NT2/D1 (cell line): ENCODE data around the gene CDH4.

Experiments used
- SUZ12 ChIP-seq: IDR thresholded peaks from 2 replicates; pipeline ENCODE4 v1.6.1; 2011; ENCODE audit not compliant: insufficient read length, insufficient read depth; ENCODE audit errors: extremely low read depth
- YY1 ChIP-seq: IDR thresholded peaks from 2 replicates; pipeline ENCODE4 v1.6.1; 2011; ENCODE audit not compliant: insufficient read length, insufficient read depth

DNA sequence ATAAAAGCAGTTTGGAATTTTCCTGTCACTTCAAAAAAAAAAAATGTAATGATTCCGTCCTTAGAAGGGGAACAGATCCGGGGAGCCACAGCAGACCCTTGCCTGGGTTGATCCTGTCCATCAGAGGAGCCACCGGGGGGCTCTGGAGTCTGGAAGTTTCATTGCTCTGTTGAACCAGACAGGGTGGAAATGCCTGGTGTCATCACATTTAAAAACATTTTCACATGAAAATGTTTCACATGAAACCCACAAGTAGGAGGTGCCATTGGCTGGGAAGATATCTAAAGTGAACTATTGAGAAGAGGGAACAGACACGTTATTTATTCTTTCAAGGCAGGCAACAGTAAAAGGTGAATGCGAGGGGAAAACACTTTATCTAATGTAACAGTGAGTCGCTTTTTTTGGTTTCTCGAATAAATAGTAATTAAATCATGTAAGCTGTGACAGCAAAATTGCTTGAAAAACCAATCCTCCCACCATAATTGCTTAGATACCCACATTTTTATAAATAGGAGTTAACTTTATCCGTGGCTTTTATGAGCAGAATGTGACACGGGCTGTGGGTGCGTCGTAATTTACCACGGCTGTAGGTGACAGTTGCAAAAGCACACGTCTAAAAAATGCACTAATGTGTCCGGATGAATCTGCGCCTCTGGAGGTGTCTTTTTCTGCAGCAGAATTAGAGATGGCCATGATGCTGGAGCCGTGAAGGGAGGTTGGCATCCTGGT, 490.2 kb downstream of the CDH4 start:
- no peak for TF ChIP-seq SUZ12
- no peak for TF ChIP-seq YY1
